GM19455 (cell line): ENCODE results near the gene NDUFS3.

Experiments
- ATAC-seq: cut with Tn5 transposase; IDR thresholded peaks from one replicate; pipeline ENCODE4 v1.9.1; 2021; ENCODE audit not compliant: unreplicated experiment

The NDUFS3 gene

GRCh38 chr11:47589584-47589976 lies 10.7 kb downstream of the NDUFS3 start:
- no peak for ATAC-seq

- ATAC-seq: no peak
These were observed 11.3 kb downstream of the NDUFS3 start for GRCh38 chr11:47589977-47590861.

- ATAC-seq: no peak
These were observed 12.9 kb downstream of the NDUFS3 start for GRCh38 chr11:47591764-47592163.

- no peak for ATAC-seq
These were observed 13.4 kb downstream of the NDUFS3 start for GRCh38 chr11:47592251-47592650.

- no peak for ATAC-seq
These were observed 14.1 kb downstream of the NDUFS3 start for GRCh38 chr11:47592970-47593369.

GRCh38 chr11:47593492-47593933 lies 14.6 kb downstream of the NDUFS3 start:
- no peak for ATAC-seq

- ATAC-seq: no peak
These were observed 15.3 kb downstream of the NDUFS3 start, which contains the start of gene C1QTNF4 for GRCh38 chr11:47593934-47594855. C1QTNF4 (minus strand) TSS chr11:47594411; CDS start chr11:47590810, 3,601 bp downstream.

GRCh38 chr11:47595029-47595428 lies 16.2 kb downstream of the NDUFS3 start:
- no peak for ATAC-seq

- no peak for ATAC-seq
These were observed 17.1 kb downstream of the NDUFS3 start for GRCh38 chr11:47595967-47596366.

GRCh38 chr11:47599902-47600301 lies 21.0 kb downstream of the NDUFS3 start:
- ATAC-seq: no peak

GRCh38 chr11:47603295-47603694 lies 24.4 kb downstream of the NDUFS3 start:
- ATAC-seq: no peak

- ATAC-seq: no peak
These were observed 27.0 kb downstream of the NDUFS3 start for GRCh38 chr11:47605921-47606320.

GRCh38 chr11:47606731-47607130 lies 27.9 kb downstream of the NDUFS3 start:
- ATAC-seq: no peak

GRCh38 chr11:47607380-47607779 lies 28.5 kb downstream of the NDUFS3 start:
- no peak for ATAC-seq

GRCh38 chr11:47609675-47610074 lies 30.8 kb downstream of the NDUFS3 start:
- ATAC-seq: no peak

- peak; percentile 62 for ATAC-seq
These were observed 32.5 kb downstream of the NDUFS3 start for GRCh38 chr11:47611348-47611794.

- ATAC-seq: no peak
These were observed 36.4 kb downstream of the NDUFS3 start for GRCh38 chr11:47615249-47615648.

GRCh38 chr11:47616726-47617416 lies 38.0 kb downstream of the NDUFS3 start:
- ATAC-seq: no peak

GRCh38 chr11:47617417-47617809 lies 38.5 kb downstream of the NDUFS3 start:
- ATAC-seq: no peak

GRCh38 chr11:47620836-47621378 lies 42.0 kb downstream of the NDUFS3 start:
- ATAC-seq: no peak

GRCh38 chr11:47626234-47626633 lies 47.4 kb downstream of the NDUFS3 start:
- ATAC-seq: no peak
